SK-N-SH (cell line): ENCODE data around the gene MACROD2.

Experiments used
- CTCF ChIP-seq: fragments of 200-600 bp; sonication (generic); IDR thresholded peaks from 2 replicates; pipeline ENCODE4 v1.6.1; 2017; ENCODE audit warnings: antibody characterized with exemption, mild to moderate bottlenecking, moderate library complexity
- ELF1 ChIP-seq: IDR thresholded peaks from 2 replicates; pipeline ENCODE4 v1.4.0; 2012
- FOXM1 ChIP-seq: IDR thresholded peaks from 2 replicates; pipeline ENCODE4 v1.4.0; 2012; ENCODE audit warnings: low read depth, mild to moderate bottlenecking
- JUND ChIP-seq: IDR thresholded peaks from 2 replicates; pipeline ENCODE4 v1.4.0; 2012
- MXI1 ChIP-seq: IDR thresholded peaks from 2 replicates; pipeline ENCODE4 v1.6.1; 2012; ENCODE audit warnings: mild to moderate bottlenecking, low read depth, low read length, improper control_type of control experiment
- NRF1 ChIP-seq: IDR thresholded peaks from 2 replicates; pipeline ENCODE4 v1.6.1; 2012; ENCODE audit warnings: low read depth, mild to moderate bottlenecking, low read length
- PBX3 ChIP-seq: IDR thresholded peaks from 2 replicates; pipeline ENCODE4; 2012
- REST ChIP-seq: IDR thresholded peaks from 2 replicates; pipeline ENCODE4 v1.6.1; 2012; ENCODE audit warnings: mild to moderate bottlenecking, low read depth, low read length, moderate library complexity
- TEAD4 ChIP-seq: IDR thresholded peaks from 2 replicates; pipeline ENCODE4 v1.4.0; 2012; ENCODE audit warnings: mild to moderate bottlenecking, borderline replicate concordance; ENCODE audit not compliant: insufficient read depth
- USF2 ChIP-seq: fragments of 150-350 bp; IDR thresholded peaks from 2 replicates; pipeline ENCODE4 v1.6.1; 2017; ENCODE audit warnings: antibody characterized with exemption, low read length, low read depth, borderline replicate concordance

DNA sequence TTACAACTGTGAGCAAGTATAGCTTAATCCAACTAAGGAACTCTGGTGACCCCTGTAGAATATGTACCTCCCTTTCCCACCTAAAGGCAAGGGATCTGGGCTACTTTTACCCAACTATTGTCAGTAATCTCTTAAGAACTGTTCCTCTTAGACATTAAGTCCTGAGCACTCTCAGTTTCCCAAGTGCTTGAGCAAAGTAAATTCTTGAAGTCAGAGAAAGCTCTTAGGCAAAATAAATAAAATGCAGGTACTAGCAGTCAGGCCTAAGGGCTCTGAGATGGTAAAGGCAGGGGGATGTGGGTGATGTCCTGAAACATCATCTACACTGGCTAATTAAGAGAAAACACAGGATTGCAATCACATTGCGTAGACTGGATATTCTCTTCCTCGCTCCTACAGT, 788.5 kb downstream of the MACROD2 start:
- TF ChIP-seq CTCF (no peak), FOXM1 (no peak), REST (no peak), ELF1 (no peak), MXI1 (no peak), TEAD4 (no peak), USF2 (no peak), PBX3 (no peak), NRF1 (no peak), JUND (no peak)
